HEK293T (cell line): Measurements from ENCODE around the gene CCDC157.

Source experiments
- BHLHE40 ChIP-seq: fragments of 450-650 bp; IDR thresholded peaks from 2 replicates; pipeline ENCODE4 v1.6.1; 2016; ENCODE audit warnings: mild to moderate bottlenecking, moderate library complexity, borderline replicate concordance
- FOXK2 ChIP-seq: fragments of 450-650 bp; IDR thresholded peaks from 2 replicates; pipeline ENCODE4 v1.6.1; 2016; ENCODE audit warnings: mild to moderate bottlenecking
- FOXM1 ChIP-seq: fragments of 450-650 bp; IDR thresholded peaks from 2 replicates; pipeline ENCODE4 v1.6.1; 2017; ENCODE audit warnings: mild to moderate bottlenecking, borderline replicate concordance
- SP1 ChIP-seq: fragments of 450-650 bp; IDR thresholded peaks from 2 replicates; pipeline ENCODE4 v1.6.1; 2017
- SUZ12 ChIP-seq: fragments of 450-650 bp; IDR thresholded peaks from 2 replicates; pipeline ENCODE4 v1.6.1; 2016; ENCODE audit warnings: mild to moderate bottlenecking
- ZNF384 ChIP-seq: fragments of 450-650 bp; IDR thresholded peaks from 2 replicates; pipeline ENCODE4 v1.6.1; 2016

DNA sequence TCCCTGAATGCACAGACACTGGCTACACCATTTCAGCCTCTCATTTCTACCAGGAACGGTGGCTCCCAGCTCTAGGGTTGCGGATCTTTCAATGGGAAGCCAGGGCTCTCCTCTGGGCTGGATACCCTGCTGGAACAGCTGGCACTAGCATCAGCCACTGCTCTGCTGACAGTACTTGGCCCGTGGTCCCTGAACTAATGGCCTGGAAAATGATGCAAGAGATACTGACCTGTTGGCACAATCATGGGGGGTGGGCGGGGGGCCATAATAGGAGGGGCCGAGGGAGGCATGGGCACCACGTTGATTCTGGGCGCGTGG, 19.4 kb upstream of the CCDC157 start:
- TF ChIP-seq FOXM1 = no peak
- TF ChIP-seq FOXK2 = no peak
- TF ChIP-seq BHLHE40 = no peak
- no peak for TF ChIP-seq ZNF384
- TF ChIP-seq SUZ12 = no peak
- no peak for TF ChIP-seq SP1
